ENCODE data around the gene GAMT.

GAMT gene

GRCh38 chr19:1396019-1396767, 5.1 kb downstream of the GAMT start:
- H3K9ac ChIP-seq (ENCODE audit: low read depth, low read length), result no peak overlapping the region
- peaks cover 16% of the 10 kb centered on the region for H3K36me3 ChIP-seq (ENCODE audit: insufficient read depth, low read length)
- H3K9me3 ChIP-seq (ENCODE audit: insufficient read depth, low read depth, low read length), result no peaks in the 10 kb centered on the region
- no peaks in the 10 kb centered on the region; the same call in 1 of the 2 replicates for H3K27me3 ChIP-seq (ENCODE audit: insufficient read depth, low read length)
- H3K4me3 ChIP-seq (ENCODE audit: low read length), result no peak overlapping the region
- WGBS, result 74% methylated on average over 25 of the region's 25 CpGs
- no peaks in the 10 kb centered on the region for H3K4me1 ChIP-seq (ENCODE audit: insufficient read depth, low read length)
- no peak overlapping the region for H3K27ac ChIP-seq (ENCODE audit: low read depth, low read length)

DNA sequence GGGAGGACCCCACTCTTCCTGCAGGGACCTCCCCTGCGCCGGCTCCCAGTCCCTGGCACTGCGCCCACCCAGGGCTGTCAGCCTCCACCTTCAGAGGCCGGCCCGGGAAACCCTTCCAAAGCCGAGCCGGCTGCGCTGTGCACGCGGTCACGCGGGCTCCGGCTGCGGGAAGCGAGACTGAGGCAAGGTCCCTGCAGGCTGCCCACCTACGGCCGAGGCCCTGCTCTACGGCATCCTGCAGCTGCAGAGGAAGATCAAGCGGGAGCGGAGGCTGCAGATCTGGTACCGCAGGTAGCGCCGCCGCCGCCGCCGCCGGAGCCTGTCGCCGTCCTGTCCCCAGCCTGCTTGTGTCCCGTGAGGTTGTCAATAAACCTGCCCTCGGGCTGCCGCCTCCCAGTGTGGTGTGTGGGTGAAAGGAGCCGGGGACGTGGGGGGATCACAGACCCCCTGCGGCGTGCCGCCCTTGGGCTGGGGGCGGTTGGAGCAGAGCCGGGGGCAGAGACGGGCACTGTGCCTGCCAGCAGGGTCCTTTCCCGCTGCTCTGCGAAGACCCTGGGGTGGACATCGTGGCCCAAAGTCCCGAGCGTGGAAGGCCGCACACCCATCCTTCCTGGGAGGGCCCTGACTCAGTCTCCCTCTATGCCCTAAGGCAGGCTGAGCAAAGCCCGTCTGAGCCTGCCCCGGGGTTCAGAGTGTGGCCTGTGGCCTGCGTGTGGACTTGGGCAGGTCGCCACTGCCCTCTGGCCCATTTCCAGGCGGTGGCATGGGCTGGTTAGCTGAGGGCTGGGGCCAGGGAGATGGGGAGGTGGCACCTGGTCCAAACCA, 5.9 kb downstream of the GAMT start:
- Histone ChIP-seq H3K36me3 (ENCODE audit: insufficient read depth, low read length) (peaks cover 20% of the 10 kb centered on the region), H3K4me3 (ENCODE audit: low read length) (no peak overlapping the region), H3K9ac (ENCODE audit: low read depth, low read length) (no peak overlapping the region)

GRCh38 chr19:1394252-1395193, 6.8 kb downstream of the GAMT start:
- Histone ChIP-seq H3K4me3 (ENCODE audit: low read length) (no peak overlapping the region), H3K9ac (ENCODE audit: low read depth, low read length) (no peak overlapping the region), H3K27ac (ENCODE audit: low read depth, low read length) (no peak overlapping the region), H3K36me3 (ENCODE audit: insufficient read depth, low read length) (peaks cover 20% of the 10 kb centered on the region), H3K4me1 (ENCODE audit: insufficient read depth, low read length) (no peaks in the 10 kb centered on the region), H3K9me3 (ENCODE audit: insufficient read depth, low read depth, low read length) (no peaks in the 10 kb centered on the region), H3K27me3 (ENCODE audit: insufficient read depth, low read length) (no peaks in the 10 kb centered on the region)
- WGBS, result 48% methylated on average over 43 of the region's 43 CpGs

More for the DNA sequence above, 5.9 kb downstream of the GAMT start:
- Histone ChIP-seq H3K27ac (ENCODE audit: low read depth, low read length) (no peak overlapping the region), H3K4me1 (ENCODE audit: insufficient read depth, low read length) (no peaks in the 10 kb centered on the region), H3K27me3 (ENCODE audit: insufficient read depth, low read length) (no peaks in the 10 kb centered on the region), H3K9me3 (ENCODE audit: insufficient read depth, low read depth, low read length) (no peaks in the 10 kb centered on the region)
- 92% methylated on average over 52 of the region's 52 CpGs for WGBS

GRCh38 chr19:1393841-1394240, 7.5 kb downstream of the GAMT start:
- Histone ChIP-seq H3K27ac (ENCODE audit: low read depth, low read length) (no peak overlapping the region), H3K9ac (ENCODE audit: low read depth, low read length) (no peak overlapping the region), H3K4me3 (ENCODE audit: low read length) (no peak overlapping the region), H3K4me1 (ENCODE audit: insufficient read depth, low read length) (no peaks in the 10 kb centered on the region), H3K36me3 (ENCODE audit: insufficient read depth, low read length) (peaks cover 27% of the 10 kb centered on the region), H3K27me3 (ENCODE audit: insufficient read depth, low read length) (no peaks in the 10 kb centered on the region), H3K9me3 (ENCODE audit: insufficient read depth, low read depth, low read length) (no peaks in the 10 kb centered on the region)
- 92% methylated on average over 17 of the region's 17 CpGs for WGBS

DNA sequence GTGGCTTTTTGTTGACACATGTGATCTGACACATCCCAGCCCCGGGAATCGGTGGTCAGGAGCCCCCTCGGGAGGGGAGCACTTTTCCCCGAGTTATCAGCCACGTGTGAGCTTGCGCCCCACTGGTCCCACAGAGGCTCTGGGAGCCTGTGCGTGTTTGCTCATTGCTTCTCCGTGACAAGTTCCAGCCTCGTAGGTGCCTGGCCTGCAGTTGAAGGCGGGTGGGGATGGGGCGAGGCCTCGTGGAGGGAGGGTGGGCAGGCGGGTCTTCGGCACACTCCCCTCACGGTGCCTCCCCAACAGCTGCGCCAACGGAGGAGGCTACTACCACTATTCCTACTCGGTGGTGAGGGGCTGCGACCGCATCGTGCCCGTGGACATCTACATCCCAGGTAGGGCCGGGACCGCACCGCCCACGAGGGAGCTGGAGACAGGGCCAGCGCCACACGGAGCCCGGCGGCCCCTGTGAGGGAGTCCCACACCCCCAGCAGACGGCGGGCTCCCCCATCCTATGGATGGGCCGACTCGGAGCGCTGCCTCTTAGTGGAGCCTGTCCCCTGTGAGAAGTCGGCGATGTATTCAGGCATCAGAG, 8.3 kb downstream of the GAMT start:
- no peak overlapping the region for H3K4me3 ChIP-seq (ENCODE audit: low read length)
- no peaks in the 10 kb centered on the region for H3K4me1 ChIP-seq (ENCODE audit: insufficient read depth, low read length)
- no peaks in the 10 kb centered on the region for H3K27me3 ChIP-seq (ENCODE audit: insufficient read depth, low read length)
- H3K27ac ChIP-seq (ENCODE audit: low read depth, low read length), result no peak overlapping the region
- H3K9me3 ChIP-seq (ENCODE audit: insufficient read depth, low read depth, low read length), result no peaks in the 10 kb centered on the region
- peaks cover 31% of the 10 kb centered on the region for H3K36me3 ChIP-seq (ENCODE audit: insufficient read depth, low read length)
- no peak overlapping the region for H3K9ac ChIP-seq (ENCODE audit: low read depth, low read length)
- 95% methylated on average over 37 of the region's 37 CpGs for WGBS

- peaks cover 31% of the 10 kb centered on the region for H3K36me3 ChIP-seq (ENCODE audit: insufficient read depth, low read length)
- no peak overlapping the region for H3K4me3 ChIP-seq (ENCODE audit: low read length)
- H3K9me3 ChIP-seq (ENCODE audit: insufficient read depth, low read depth, low read length), result no peaks in the 10 kb centered on the region
- H3K27ac ChIP-seq (ENCODE audit: low read depth, low read length), result no peak overlapping the region
- no peaks in the 10 kb centered on the region for H3K27me3 ChIP-seq (ENCODE audit: insufficient read depth, low read length)
- 97% methylated on average over 15 of the region's 15 CpGs for WGBS
- no peak overlapping the region for H3K9ac ChIP-seq (ENCODE audit: low read depth, low read length)
- no peaks in the 10 kb centered on the region for H3K4me1 ChIP-seq (ENCODE audit: insufficient read depth, low read length)
Measured at GRCh38 chr19:1392407-1392806, 8.9 kb downstream of the GAMT start.

DNA sequence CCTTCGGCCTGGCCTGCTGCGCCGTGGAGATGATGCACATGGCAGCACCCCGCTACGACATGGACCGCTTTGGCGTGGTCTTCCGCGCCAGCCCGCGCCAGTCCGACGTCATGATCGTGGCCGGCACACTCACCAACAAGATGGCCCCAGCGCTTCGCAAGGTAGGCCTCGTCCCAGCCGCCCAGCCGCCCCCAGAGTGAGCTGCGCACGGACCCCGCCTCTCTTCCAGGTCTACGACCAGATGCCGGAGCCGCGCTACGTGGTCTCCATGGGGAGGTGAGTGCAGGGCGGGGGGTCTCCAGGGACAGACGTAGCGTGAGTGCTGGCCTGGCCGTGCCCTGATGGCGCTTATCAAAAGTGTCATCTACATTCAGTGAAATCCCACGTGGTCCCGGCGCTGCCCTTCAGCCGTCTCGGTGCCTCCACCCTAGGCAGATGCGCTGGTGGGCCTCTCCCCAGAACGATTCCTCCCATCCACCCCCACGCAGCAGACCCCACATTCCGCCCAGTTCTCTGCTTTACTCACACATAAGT, 10.4 kb downstream of the GAMT start:
- 93% methylated on average over 42 of the region's 42 CpGs for WGBS
- no peak overlapping the region for H3K27ac ChIP-seq (ENCODE audit: low read depth, low read length)
- H3K27me3 ChIP-seq (ENCODE audit: insufficient read depth, low read length), result no peaks in the 10 kb centered on the region
- H3K36me3 ChIP-seq (ENCODE audit: insufficient read depth, low read length), result peaks cover 31% of the 10 kb centered on the region
- H3K9me3 ChIP-seq (ENCODE audit: insufficient read depth, low read depth, low read length), result no peaks in the 10 kb centered on the region
- no peak overlapping the region for H3K4me3 ChIP-seq (ENCODE audit: low read length)
- no peak overlapping the region for H3K9ac ChIP-seq (ENCODE audit: low read depth, low read length)
- no peaks in the 10 kb centered on the region for H3K4me1 ChIP-seq (ENCODE audit: insufficient read depth, low read length)

DNA sequence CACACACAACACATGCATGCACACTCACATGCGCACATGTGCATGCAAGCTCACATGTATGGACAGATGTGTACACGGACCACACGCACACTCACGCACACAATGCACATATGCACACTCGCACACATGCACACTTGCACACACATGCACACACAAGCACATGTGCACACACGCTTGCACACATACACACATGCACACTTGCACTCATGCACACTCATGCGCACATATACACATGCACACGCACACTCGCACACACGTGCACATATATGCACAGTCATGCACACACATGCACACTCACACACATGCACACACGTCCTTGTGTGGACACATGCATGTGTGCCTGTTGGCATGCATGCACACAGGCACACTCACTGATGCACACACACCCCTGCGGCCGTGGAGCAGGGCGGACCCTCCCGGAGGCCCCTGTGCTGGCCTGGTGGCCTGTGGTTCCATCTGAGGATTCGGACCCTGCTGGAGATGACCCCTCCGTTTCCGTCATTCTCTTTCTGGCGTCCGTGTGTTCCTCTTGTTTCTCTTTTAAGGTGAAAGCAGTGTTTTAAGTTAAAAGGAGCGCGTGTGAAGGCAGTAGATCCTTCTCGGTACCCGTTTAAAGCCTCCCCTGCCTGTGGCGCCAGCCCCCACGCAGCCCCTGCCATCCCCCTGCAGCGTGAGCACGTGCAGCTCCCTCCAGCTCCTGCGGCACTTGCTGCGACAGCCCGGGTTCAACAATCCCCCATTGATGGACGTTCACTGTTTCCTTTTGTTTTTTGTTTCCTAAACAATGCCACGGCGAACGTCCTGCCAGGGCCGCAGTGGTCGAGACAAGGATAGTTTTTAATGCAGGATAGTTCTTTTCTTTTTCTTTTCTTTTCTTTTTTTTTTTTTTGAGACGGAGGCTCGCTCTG, 12.1 kb downstream of the GAMT start:
- H3K27ac ChIP-seq (ENCODE audit: low read depth, low read length), result no peak overlapping the region
- H3K9ac ChIP-seq (ENCODE audit: low read depth, low read length), result no peak overlapping the region
- no peaks in the 10 kb centered on the region for H3K9me3 ChIP-seq (ENCODE audit: insufficient read depth, low read depth, low read length)
- no peak overlapping the region for H3K4me3 ChIP-seq (ENCODE audit: low read length)
- WGBS, result 96% methylated on average over 37 of the region's 39 CpGs
- H3K4me1 ChIP-seq (ENCODE audit: insufficient read depth, low read length), result peaks cover 3% of the 10 kb centered on the region; the same call in 1 of the 2 replicates
- H3K36me3 ChIP-seq (ENCODE audit: insufficient read depth, low read length), result peaks cover 31% of the 10 kb centered on the region
- no peaks in the 10 kb centered on the region for H3K27me3 ChIP-seq (ENCODE audit: insufficient read depth, low read length)

GRCh38 chr19:1388637-1389026, 12.7 kb downstream of the GAMT start:
- Histone ChIP-seq H3K27ac (ENCODE audit: low read depth, low read length) (no peak overlapping the region), H3K27me3 (ENCODE audit: insufficient read depth, low read length) (no peaks in the 10 kb centered on the region), H3K4me1 (ENCODE audit: insufficient read depth, low read length) (peaks cover 3% of the 10 kb centered on the region; the same call in 1 of the 2 replicates), H3K4me3 (ENCODE audit: low read length) (no peak overlapping the region), H3K9ac (ENCODE audit: low read depth, low read length) (no peak overlapping the region), H3K36me3 (ENCODE audit: insufficient read depth, low read length) (peaks cover 30% of the 10 kb centered on the region), H3K9me3 (ENCODE audit: insufficient read depth, low read depth, low read length) (no peaks in the 10 kb centered on the region)
- WGBS, result 97% methylated on average over 17 of the region's 17 CpGs
